ENCODE measurements around the gene ASPHD2.

The ASPHD2 gene

GRCh38 chr22:26446808-26447515 lies 17.9 kb downstream of the ASPHD2 start:
- DNase-seq = peak; percentile 73

DNA sequence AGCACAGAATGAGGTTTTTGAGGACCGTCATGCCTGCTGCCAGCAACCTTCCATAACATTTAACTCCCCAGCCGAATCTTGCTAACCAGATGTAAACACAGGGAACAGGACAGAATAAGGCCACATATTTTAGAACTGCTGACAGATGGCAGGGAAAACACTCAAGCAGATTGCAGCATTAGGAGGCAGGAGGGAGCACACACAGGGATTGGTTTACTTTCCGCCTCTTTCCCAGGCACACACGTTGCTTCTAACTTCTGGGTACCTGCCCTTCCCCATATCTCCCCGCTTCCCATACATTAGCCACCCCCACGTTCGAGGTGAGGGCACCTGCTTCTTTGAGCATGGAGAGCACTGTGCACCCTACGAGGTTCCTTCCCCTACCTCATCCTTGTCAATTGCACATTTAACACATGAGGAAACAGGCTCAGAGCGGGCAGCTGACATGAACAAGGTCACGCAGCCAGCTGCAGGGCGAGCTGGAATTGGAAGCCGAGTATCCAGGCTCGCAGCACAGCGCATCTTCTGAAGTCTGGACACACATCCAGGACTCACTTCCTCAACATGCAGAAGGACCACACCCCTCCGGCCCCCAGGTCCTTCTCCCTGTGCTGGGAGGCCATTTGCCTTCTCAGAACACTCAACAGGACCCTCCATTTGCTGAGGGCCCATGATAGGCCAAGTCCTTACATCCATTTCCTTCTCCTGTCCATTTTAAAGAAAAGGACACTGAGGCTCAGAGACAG lies 18.7 kb downstream of the ASPHD2 start:
- peak; percentile 81 for DNase-seq

GRCh38 chr22:26448334-26448733 lies 19.3 kb downstream of the ASPHD2 start:
- no peak for DNase-seq

DNA sequence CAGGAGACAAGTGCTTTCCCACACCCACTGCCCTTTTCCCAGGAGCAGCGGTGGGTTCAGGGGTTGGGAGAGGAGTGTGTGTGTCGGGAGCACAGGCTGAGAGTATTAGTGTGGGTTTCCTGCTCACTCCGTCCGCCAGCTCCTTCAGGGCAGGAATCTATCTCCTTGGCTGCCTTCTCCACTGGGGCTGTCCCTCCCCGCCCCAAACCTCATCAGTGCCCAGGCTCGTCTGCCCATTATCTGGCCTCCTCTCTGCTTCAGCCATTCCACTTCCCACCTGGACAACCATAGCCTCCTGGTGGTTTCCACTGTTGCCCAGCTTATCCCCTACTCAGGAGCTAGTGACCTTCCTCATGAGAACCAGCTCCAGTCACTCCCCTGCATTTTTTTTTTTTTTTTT lies 19.9 kb downstream of the ASPHD2 start:
- DNase-seq = no peak

DNA sequence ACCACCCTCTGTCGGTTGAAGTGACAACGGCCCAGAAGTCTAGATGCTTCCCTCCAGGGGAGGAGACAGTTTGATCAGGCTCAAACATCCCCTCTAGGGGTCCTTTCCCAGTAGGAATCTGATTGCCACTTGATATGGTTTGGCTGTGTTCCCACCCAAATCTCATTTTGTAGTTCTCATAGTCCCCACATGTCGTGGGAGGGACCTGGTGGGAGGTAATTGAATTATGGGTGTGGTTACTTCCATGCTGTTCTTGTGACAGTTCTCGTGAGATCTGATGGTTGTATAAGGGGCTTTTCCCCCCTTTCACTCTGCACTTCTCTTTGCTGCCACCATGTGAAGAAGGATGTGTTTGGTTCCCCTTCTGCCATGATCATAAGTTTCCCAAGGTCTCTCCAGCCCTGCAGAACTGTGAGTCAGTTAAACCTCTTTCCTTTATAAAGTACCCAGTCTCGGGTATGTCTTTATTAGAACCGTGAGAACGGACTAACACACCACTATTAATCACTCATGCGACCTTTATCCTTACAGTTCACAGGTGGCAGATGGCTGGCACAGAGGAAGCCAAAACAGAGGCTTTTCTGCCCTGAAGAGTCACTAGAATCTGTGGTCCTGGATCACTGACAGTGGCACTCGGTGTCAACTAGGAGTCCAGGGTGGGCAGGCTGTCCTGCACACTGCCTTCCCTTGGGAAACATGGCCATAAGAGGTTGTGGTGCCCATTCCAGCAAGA lies 21.6 kb downstream of the ASPHD2 start:
- peak; percentile 83 for DNase-seq

DNA sequence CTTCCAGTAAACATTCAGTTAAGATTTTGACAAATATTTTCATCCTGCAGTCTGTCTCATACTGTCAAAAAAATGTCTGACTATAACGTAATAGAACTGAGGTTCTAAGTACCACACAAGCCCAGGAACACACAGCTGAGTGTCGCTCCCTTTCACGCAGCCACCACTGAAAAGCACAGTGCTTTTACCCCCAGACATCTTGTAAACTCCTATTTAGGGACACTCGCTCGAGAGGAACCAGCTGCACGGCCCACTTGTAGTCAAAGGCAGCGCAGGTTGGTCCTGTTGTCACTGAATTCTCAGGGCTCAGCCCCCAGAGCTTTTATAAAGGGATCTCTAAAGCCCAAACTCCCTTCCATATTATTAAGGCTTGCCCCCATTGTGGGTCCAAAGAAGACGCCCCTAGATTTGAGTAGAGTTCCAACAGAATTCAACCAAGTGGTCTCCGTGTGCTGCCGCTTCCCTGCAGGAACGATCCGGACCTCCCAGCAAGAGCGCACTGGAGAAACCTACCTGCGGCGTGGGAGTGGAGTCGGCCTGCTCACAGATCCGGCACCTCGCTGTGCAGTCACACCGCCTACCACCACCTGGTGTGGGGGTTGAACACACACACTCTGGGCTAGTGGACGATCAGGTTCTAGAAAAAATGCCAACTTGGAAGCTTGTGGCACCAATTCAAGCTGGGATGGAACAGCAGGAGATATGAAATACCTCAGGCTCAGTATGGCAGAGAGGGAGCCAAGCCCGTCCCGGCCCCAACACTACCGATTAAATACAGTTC lies 23.4 kb downstream of the ASPHD2 start:
- DNase-seq = no peak

- no peak for DNase-seq
Measured at GRCh38 chr22:26453216-26453615, 24.2 kb downstream of the ASPHD2 start.

GRCh38 chr22:26453812-26454500 lies 24.9 kb downstream of the ASPHD2 start:
- DNase-seq = peak; percentile 75

GRCh38 chr22:26457661-26458272 lies 28.7 kb downstream of the ASPHD2 start:
- no peak for DNase-seq

GRCh38 chr22:26460202-26460601 lies 31.1 kb downstream of the ASPHD2 start:
- no peak for DNase-seq

- DNase-seq = peak; percentile 94
Measured at GRCh38 chr22:26461188-26461810, 32.2 kb downstream of the ASPHD2 start.

DNA sequence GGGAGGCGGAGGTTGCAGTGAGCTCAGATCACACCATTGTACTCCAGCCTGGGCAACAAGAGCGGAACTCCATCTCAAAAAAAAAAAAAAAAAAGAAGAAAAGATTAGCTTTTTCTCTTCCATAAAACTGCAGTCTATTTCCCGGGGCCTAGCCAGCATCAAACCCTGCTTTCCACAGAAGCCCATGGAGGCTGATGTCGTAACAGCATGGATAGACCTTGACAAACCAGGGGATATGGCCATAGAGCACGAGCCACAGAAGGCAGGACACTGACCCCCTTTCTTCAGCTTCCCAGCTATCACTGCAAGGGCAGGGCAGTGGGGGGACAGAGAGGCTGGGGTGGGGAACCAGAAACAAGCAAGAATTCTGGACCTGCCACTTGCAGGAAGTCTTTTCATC lies 33.0 kb downstream of the ASPHD2 start:
- no peak for DNase-seq

GRCh38 chr22:26462641-26463040 lies 33.6 kb downstream of the ASPHD2 start:
- DNase-seq = no peak

- no peak for DNase-seq
Measured at GRCh38 chr22:26463101-26463661, 34.1 kb downstream of the ASPHD2 start.

- no peak for DNase-seq
Measured at GRCh38 chr22:26463688-26464087, 34.6 kb downstream of the ASPHD2 start.

GRCh38 chr22:26464312-26464711 lies 35.3 kb downstream of the ASPHD2 start:
- no peak for DNase-seq

- no peak for DNase-seq
Measured at GRCh38 chr22:26466196-26466595, 37.1 kb downstream of the ASPHD2 start.

- no peak for DNase-seq
Measured at GRCh38 chr22:26470807-26471206, 41.7 kb downstream of the ASPHD2 start.

DNA sequence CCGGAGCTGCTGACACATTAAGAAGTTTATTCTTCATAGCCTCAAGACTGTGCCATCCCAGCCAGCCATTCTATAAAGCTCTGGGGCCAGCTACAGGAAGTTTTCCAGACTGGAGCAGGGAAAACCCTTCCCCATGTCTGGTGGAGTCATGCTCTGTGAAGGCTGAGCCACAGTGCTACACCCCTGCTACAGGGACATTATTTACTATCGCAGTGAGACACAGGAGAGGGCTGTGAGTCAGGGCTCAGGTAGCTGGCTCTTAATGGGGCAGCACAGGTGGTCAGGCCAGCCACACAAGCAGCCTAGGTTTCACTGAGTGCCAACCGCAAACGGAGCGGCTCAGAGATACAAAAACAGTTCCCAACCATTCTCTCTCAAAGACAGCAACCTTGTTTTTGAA lies 42.5 kb downstream of the ASPHD2 start:
- no peak for DNase-seq

DNA sequence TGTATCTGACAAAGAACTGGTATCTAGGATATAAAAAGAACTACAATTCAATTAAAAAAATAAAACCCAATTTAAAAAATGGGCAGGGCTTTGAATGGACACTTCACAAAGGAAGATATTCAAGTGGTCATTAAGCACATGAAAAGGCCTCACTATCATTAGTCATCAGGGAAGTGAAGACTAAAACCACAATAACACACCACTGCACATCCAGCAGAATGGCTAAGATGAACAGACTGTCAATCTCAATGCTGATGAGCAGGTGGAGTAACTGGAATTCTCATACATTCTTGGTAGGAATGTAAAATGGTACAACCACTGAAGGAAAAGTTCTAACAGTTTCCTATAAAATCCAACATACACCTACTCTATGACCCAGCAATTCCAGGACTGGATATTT lies 45.6 kb downstream of the ASPHD2 start:
- DNase-seq = no peak

GRCh38 chr22:26476705-26477340 lies 47.8 kb downstream of the ASPHD2 start:
- DNase-seq = no peak
